ENCODE results near the gene SAP130.
"Not testable (repeated sequence)": the region's sequence is repeated elsewhere in the genome, so short reads cannot be mapped to it uniquely, and the experiment has no call there.

SAP130 gene

GRCh38 chr2:127945281-127945680 lies 82.6 kb downstream of the SAP130 start:
- DNase-seq = no peak

GRCh38 chr2:127943186-127943585 lies 84.7 kb downstream of the SAP130 start:
- DNase-seq = no peak

- no peak for DNase-seq
These were observed 85.9 kb downstream of the SAP130 start for GRCh38 chr2:127942002-127942401.

- no peak for DNase-seq
These were observed 86.4 kb downstream of the SAP130 start for GRCh38 chr2:127941461-127941860.

- no peak for DNase-seq
These were observed 87.2 kb downstream of the SAP130 start for GRCh38 chr2:127940641-127941040.

GRCh38 chr2:127935337-127935736 lies 92.5 kb downstream of the SAP130 start:
- DNase-seq = no peak

GRCh38 chr2:127932199-127932876 lies 95.5 kb downstream of the SAP130 start:
- no peak for DNase-seq

- no peak for DNase-seq
These were observed 98.4 kb downstream of the SAP130 start for GRCh38 chr2:127929449-127929848.

- no peak for DNase-seq
These were observed 100.5 kb downstream of the SAP130 start for GRCh38 chr2:127927384-127927783.

GRCh38 chr2:127917916-127918315 lies 109.9 kb downstream of the SAP130 start:
- no peak for DNase-seq

- no peak for DNase-seq
These were observed 113.9 kb downstream of the SAP130 start for GRCh38 chr2:127913808-127914457.

GRCh38 chr2:127911737-127912136 lies 116.1 kb downstream of the SAP130 start:
- no peak for DNase-seq

GRCh38 chr2:127910415-127910814 lies 117.4 kb downstream of the SAP130 start:
- DNase-seq = no peak

GRCh38 chr2:127909019-127909418 lies 118.8 kb downstream of the SAP130 start:
- DNase-seq = no peak

- DNase-seq = not testable (repeated sequence)
These were observed 120.0 kb downstream of the SAP130 start for GRCh38 chr2:127907733-127908400.

- no peak for DNase-seq
These were observed 121.5 kb downstream of the SAP130 start for GRCh38 chr2:127906206-127906926.

- no peak for DNase-seq
These were observed 126.4 kb downstream of the SAP130 start for GRCh38 chr2:127901339-127902056.

- no peak for DNase-seq
These were observed 130.2 kb downstream of the SAP130 start for GRCh38 chr2:127897531-127898211.

GRCh38 chr2:127893494-127893893 lies 134.4 kb downstream of the SAP130 start:
- DNase-seq = no peak

- DNase-seq = no peak
These were observed 134.8 kb downstream of the SAP130 start for GRCh38 chr2:127893033-127893432.

GRCh38 chr2:127891811-127892210 lies 136.0 kb downstream of the SAP130 start:
- DNase-seq = no peak

Measured in CD4-positive, alpha-beta T cell treated with Interleukin-1 beta for 1 hour (primary cell).